Measurements from ENCODE around the gene OR52M1.
"Not testable (repeated sequence)": the region's sequence is repeated elsewhere in the genome, so short reads cannot be mapped to it uniquely, and the experiment has no call there.

The OR52M1 gene

GRCh38 chr11:4544891-4545290, at the start of gene OR52M1:
OR52M1 (plus strand) TSS chr11:4545191; CDS start chr11:4545191, 0 bp downstream.
- DNase-seq = no peak

- no peak for DNase-seq
Observed at GRCh38 chr11:4495487-4495886, 49.5 kb upstream of the OR52M1 start.

DNA sequence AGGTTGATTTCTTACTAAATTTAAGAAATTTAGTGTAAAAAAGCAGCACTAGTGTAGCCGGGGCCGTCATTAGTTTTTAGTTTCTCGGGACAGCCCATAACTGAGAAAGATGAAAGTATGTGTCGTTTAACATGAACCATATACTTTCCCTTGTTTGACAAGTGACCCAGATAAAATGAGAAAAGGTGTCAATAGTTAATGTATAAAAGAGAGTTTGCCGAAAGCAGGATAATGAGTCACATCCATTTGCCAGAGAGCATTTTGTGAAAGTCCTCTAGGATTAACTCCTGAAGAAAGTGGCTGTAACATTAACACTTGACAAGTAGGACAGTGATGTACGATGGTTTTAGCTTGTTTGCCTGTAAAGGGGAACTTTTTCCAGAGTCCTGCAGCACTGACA, 49.0 kb upstream of the OR52M1 start:
- DNase-seq = no peak

GRCh38 chr11:4496557-4497248, 48.3 kb upstream of the OR52M1 start:
- DNase-seq = no peak

DNA sequence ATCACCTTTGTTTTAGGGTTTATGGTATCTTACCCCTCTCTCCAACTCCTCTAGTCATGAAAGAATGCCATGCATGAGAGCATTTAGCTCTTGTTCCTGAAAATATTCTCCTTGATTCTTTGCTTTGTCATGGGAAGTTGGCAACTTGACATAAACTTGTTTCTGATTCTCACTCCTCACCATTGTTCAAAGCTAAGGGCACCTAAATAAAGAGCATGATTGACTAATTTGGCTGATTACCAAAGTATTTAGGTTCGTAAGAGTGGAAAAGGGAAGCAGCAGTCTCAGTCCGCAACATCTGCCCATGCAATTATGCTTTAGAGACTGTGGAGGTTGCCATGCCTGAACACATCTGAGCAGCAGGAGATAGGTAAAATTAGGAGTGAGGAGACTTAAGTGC, 36.1 kb upstream of the OR52M1 start:
- no peak for DNase-seq

- no peak for DNase-seq
Observed at GRCh38 chr11:4511282-4512245, 33.4 kb upstream of the OR52M1 start.

- DNase-seq = no peak
Observed at GRCh38 chr11:4514196-4514595, 30.8 kb upstream of the OR52M1 start.

GRCh38 chr11:4522339-4522738, 22.7 kb upstream of the OR52M1 start:
- no peak for DNase-seq

DNA sequence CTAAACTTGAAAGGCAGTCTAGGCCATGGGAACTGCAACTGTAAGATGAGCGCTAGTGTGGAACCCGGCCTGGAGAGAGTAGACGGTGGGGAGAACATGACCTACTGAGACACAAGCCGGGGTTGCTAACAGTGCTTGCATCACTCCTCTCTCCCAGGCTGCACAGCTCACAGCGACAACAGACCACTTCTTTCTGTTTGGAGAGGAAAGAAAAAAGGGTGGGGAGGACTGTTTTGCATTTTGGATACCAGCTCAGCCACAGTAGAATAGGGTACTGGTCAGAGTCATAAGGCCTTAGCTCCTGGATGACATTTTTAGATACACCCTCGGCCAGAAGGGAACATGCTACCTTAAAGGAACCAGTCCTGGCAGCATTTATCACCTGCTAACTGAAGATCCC, 22.2 kb upstream of the OR52M1 start:
- no peak for DNase-seq

GRCh38 chr11:4523666-4524065, 21.3 kb upstream of the OR52M1 start:
- no peak for DNase-seq

DNA sequence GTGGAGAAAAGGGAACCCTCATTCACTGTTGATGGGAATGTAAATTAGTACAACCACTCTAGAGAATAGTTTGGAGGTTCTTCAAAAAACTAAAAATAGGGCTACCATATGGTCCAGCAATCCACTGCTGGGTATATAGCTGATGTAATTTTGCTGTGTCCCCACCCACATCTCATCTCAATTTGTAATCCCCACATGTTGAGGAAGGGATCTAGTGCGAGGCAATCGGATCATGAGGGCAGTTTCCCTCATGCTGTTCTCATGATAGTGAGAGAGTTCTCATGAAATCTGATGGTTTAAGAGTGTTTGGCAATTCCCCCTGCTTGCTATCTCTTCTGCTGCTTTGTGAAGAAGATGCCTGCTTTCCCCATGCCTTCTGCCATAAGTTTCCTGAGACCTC, 17.1 kb upstream of the OR52M1 start:
- no peak for DNase-seq

- DNase-seq = not testable (repeated sequence)
Observed at GRCh38 chr11:4531686-4532085, 13.3 kb upstream of the OR52M1 start.

GRCh38 chr11:4539603-4540219, 5.3 kb upstream of the OR52M1 start:
- DNase-seq = no peak

DNA sequence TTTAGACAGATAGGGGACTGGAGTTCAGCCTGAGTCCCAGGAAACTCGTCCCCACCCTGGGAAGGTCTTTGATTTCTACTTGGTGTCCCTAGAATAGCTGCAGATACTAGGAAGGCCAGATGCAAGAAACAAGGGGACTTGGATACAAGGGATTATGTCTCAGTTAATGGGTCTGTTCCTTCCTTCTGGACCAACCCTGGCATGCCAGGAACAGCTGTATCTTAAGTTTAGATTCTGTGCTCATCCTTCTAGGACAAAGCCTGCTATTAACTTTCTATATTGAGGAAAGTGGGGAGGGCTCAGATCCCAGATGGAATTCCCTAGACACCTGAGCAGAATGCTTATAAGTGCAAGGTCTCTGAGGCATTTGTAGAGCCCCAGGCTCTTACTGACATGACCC, 3.9 kb upstream of the OR52M1 start:
- DNase-seq = no peak

DNA sequence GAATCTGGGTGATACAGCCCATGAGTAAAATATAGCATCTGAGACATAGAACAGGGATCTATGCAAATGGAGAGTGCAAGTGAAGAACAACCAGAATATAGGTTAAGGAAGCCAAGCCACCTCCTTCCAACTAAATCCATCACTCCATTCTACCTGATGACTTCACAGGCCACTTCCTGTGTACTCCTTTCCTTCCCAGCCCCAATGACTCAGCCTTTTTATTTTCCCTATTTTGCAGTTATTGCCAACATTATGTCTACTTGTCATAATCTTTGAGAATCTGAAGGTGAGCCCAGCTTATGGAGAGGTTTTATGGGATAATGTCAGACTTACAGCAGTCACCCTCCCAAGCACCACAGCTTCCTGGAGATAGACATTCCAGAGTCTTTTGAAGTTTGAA, 1.4 kb upstream of the OR52M1 start:
- DNase-seq = no peak

GRCh38 chr11:4546878-4547277, 1.9 kb downstream of the OR52M1 start:
- DNase-seq = no peak

GRCh38 chr11:4547416-4547815, 2.4 kb downstream of the OR52M1 start:
- DNase-seq = no peak

GRCh38 chr11:4551346-4551979, 6.5 kb downstream of the OR52M1 start:
- no peak for DNase-seq

- DNase-seq = no peak
Observed at GRCh38 chr11:4559527-4560440, 14.8 kb downstream of the OR52M1 start.

DNA sequence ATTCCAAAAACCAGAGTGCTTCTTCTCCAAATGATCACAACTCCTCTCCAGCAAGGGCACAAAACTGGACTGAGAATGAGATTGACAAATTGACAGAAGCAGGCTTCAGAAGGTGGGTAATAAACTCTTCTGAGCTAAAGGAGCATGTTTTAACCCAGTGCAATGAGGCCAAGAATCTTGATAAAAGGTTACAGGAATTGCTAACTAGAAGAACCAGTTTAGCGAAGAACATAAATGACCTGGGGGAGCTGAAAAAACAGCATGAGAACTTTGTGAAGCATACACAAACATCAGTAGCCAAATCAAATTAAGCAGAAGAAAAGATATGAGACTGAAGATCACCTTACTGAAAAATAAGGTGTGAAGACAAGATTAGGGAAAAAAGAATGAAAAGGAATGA, 15.5 kb downstream of the OR52M1 start:
- DNase-seq = no peak

DNA sequence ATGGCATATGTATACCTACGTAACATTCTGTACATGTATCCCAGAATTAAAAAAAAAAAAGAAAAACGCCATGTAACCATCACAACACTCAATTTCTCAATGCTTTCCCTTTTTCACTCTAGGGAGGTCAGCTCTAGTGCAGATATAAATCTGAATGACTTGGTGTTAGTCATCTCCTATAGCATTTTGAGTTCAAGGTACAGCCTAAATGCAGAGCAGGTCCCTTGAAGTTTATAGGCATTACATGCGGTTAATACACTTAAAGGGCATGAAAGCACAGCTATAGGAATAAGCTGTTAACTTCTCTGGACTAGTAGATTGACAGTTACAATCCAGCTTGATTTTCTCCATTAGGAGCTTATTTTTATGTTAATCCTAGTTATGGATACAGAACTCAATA, 20.4 kb downstream of the OR52M1 start:
- no peak for DNase-seq

- no peak for DNase-seq
Observed at GRCh38 chr11:4569075-4569474, 24.1 kb downstream of the OR52M1 start.

Measured in NCI-H1436 treated with DMSO at 0.1 percent for 48 hours (cell line).